Activated CD4-positive, alpha-beta T cell treated with anti-CD3 and anti-CD28 coated beads, Interleukin-2, amount 50 U/mL, for 16 hours (primary cell): ENCODE data around the gene NIPAL3.
"Not testable (repeated sequence)": the region's sequence is repeated elsewhere in the genome, so short reads cannot be mapped to it uniquely, and the experiment has no call there.

Experiments used
- DNase-seq: peaks from one replicate; pipeline ENCODE4 v3.0.0-alpha.2; 2020

Gene NIPAL3

DNA sequence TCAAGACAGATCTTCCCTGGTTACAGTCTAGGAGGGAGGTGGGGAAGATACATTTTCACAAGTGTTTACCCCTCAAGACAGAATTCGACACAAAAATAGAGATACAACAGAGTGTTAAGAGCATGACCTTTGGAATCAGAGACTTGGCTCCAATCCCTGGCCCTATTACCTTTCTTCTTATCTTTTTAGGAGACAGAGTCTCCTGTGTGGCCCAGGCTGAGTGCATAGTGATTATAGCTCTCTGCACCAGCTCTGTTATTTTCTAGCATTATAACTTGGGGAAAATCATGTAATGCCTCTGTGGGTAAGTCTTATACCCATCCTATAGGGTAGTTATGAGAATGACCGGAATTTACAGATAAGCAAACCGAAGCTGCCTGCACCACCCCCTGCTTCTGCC, 9.8 kb downstream of the NIPAL3 start:
- DNase-seq, result no peak

DNA sequence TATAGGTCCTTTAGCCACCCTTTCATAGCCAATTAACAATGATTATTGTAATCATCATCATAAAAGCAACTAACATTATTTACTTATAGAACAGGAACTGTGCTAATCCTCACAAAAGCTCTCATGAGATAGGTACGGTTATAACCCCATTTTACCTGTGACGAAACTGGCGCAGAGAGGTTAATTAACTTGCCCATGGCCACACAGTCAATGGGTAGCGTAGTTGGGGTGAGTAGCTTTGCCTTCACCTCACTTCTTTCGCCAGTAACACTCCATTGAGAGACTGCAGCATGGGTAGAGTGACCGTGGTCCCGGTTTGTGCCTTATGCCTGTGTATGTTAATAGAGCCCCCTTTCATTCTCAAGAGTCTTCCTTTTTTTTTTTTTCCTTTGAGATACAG, 10.3 kb downstream of the NIPAL3 start:
- DNase-seq, result no peak

- DNase-seq, result no peak
Measured at GRCh38 chr1:24426744-24427544, 11.3 kb downstream of the NIPAL3 start.

- no peak for DNase-seq
Measured at GRCh38 chr1:24427545-24427862, 11.9 kb downstream of the NIPAL3 start.

DNA sequence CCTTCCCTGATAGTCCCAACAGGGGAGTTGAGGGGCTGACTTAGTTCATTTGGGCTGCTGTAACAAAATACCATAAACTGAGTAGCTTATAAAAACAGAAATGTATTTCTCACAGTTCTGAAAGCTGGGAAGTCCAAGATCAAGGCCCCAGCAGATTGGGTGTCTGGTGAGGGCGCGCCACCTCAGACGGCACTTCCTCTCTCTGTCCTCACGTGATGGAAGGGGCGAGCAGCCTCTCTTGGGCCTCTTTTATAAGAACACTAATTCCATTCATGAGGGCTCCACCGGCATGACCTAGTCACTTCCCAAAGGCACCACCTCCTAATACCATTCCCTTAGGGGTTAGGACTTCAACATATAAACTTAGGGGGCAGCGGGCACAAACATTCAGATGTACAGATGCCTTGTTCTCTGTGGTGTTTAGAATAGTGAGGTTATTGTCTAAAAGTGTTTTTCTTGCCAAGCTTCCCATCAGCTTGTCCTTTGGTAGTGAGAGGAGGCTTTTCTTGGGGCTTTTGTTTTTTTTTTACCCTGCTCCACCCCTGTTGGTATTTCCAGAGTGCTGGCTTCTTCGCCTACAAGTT, 20.3 kb downstream of the NIPAL3 start:
- DNase-seq, result no peak

DNA sequence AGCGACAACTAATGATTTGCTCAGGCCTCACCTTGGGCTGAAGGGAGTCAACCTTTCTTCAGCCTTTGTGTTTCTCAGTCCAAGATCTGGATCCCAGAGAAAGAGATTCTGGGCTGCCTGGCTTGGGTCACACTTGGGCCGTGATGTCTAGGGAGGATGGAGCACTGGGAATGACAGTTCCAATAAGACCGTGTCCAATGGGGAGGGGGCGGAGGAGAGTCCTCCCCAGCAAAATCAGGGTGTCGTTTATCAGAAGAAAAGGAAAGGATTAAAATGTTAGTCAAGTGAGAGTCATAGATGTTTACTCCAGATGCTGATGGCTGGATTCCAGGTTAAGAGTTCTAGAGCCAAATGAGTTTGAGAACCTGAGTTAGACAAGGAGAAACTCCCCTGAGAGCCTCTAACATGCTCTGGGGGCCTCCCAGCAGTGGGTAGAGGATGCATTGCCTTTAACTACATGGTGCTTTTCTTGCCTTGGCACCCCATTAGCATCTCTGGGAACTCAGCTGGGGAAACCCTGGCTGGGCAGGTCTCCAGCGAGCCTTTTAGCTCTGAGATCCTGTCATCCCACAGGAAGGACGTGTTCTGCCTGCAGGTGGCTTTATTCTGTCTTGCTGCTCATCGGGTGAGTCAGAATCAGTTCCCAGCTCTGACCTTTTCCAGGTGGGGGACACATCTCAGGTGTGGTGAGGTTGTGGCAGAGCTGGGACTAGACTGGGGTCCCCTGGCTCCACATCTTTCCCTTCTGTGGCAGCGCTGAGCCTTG, 22.2 kb downstream of the NIPAL3 start:
- no peak for DNase-seq

- DNase-seq, result no peak
Measured at GRCh38 chr1:24438423-24438901, 22.9 kb downstream of the NIPAL3 start.

GRCh38 chr1:24440436-24440835, 24.8 kb downstream of the NIPAL3 start:
- no peak for DNase-seq

GRCh38 chr1:24441480-24441879, 25.9 kb downstream of the NIPAL3 start:
- no peak for DNase-seq

DNA sequence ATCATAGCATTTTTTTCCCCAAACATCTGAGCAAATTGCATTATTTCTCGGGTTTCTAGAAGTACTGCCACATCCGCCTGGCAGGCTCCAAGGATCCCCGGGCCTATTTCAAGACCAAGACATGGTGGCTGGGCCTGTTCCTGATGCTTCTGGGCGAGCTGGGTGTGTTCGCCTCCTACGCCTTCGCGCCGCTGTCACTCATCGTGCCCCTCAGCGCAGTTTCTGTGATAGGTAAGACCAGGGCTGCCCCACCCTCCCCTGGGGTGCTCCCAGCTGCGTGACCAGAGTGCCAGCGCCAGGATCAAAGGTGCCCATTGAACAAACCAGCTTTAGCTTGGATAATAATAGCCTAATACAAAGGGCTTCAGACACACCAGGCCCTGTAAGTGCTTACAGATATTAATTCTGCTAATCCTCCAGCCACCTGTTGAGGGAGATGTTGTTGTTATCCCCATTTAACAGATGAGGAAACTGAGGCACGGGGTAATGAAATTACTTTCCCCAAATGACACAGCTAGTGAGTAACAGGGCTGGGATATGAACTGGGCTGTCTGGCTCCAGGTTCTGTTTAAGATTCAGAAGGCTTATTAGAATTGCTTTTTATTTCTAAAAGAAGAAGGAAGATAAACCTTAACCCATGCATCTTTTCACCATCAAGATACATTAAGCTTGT, 26.5 kb downstream of the NIPAL3 start:
- DNase-seq, result no peak

DNA sequence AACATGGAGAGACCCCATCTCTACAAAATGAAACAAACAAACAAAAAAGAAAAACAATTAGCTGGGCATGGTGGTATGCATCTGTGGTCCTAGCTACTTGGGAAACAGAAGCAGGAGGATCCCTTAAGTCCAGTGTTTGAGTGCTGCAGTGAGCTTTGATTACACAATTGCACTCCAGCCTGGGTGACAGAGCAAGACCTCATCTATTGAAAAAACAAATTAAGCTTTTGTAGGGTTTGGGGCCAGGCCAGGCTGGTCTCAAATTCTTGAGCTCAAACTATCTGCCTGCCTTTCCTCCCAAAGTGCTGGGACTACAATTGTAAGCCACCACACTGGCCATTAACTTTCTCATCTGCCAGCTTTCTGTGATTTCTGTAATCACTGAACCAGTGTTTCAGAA, 27.2 kb downstream of the NIPAL3 start:
- DNase-seq, result no peak

- DNase-seq, result no peak
Measured at GRCh38 chr1:24443241-24443656, 27.6 kb downstream of the NIPAL3 start.

DNA sequence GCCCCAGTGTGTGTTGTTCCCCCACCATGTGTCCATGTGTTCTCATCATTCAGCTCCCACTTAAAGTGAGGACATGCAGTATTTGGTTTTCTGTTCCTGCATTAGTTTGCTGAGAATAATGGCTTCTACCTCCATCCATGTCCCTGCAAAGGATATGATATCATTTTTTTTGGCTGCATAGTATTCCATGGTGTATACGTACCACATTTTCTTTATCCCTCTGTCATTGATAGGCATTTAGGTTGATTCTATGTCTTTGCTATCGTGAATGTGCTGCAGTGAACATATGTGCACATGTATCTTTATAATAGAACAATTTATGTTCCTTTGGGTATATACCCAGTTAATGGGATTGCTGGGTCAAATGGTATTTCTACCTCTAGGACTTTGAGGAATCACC, 30.8 kb downstream of the NIPAL3 start:
- not testable (repeated sequence) for DNase-seq

DNA sequence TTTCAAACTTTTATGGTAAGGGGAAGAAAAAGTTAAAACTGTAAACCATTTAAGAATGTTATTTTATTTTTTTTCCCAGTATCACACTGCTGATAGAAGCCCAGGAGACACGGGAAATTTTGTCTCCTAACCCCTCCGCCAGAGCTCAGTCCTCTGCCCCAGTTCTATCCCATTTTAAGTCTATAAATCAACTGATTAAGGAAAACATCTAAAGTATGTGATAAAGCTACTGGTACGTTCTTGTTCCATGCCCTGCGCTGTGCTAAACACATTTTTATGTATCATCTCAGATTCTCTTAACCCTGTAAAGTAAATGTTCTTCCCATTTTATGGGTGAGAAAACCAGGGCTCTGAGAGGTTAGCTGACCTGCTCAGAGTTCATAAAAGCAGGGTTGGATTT, 34.7 kb downstream of the NIPAL3 start:
- DNase-seq, result no peak

GRCh38 chr1:24450857-24451397, 35.3 kb downstream of the NIPAL3 start:
- DNase-seq, result no peak

DNA sequence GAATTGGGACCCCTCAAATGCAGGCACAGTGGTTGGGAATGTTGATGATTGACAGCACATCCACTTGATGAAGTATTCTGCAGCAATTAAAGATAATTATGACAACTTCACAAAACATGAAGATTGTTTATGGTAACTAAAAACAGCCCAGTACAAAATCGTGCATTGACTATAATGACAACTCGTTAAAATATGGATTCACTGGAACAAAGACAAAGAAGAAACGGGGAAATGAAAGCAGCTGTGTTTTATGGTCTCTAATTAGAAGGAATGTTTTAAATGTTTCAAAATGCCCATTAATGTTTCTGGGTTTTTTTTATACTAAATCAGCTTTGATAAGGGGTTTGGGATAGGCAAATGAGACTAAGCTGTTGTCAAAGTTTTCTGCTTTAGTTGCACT, 36.1 kb downstream of the NIPAL3 start:
- DNase-seq, result no peak

DNA sequence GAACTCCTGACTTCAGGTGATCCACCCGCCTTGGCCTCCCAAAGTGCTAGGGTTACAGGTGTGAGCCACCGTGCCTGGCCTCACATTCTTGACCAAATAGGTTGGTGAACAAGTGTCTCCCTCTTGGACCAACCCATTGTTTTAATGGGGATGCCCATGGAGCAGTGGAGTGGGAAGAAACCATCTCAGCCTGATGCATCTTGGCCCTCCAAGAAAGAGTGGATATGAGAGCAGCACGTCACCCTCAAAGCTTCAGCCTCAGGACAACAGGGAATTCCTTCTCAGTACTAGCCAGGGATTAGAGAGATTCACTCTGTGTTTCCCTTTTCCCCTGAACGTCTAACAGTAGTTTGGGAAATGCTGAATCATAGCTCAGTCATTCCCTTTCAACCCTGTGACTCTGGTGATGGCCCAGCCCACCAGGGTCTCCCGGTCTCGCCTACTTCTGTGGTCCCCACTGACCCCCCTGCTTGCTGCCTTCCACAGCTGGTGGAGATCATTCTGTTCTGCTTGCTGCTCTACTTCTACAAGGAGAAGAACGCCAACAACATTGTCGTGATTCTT, 37.4 kb downstream of the NIPAL3 start:
- no peak for DNase-seq

DNA sequence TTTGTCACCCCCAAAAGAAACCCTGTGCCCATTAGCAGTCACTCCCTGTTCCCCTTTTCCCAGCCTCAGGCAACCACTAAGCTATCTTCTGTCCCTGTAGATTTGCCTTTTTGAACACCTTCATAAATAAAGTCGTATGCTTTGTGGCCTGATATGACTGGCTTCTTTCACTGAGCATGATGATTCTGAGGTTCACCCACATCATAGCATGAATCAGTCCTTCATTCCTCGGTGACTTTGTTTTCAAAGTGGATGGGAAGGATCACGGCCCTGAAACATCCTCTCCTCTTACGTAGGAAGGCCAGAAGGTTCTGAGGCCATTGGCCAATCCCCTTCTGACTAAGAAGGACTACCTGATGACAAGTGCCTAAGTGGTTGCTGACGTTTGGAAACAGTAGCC, 39.1 kb downstream of the NIPAL3 start:
- no peak for DNase-seq

- DNase-seq, result no peak
Measured at GRCh38 chr1:24455272-24455671, 39.7 kb downstream of the NIPAL3 start.

- DNase-seq, result no peak
Measured at GRCh38 chr1:24457866-24458265, 42.3 kb downstream of the NIPAL3 start.

DNA sequence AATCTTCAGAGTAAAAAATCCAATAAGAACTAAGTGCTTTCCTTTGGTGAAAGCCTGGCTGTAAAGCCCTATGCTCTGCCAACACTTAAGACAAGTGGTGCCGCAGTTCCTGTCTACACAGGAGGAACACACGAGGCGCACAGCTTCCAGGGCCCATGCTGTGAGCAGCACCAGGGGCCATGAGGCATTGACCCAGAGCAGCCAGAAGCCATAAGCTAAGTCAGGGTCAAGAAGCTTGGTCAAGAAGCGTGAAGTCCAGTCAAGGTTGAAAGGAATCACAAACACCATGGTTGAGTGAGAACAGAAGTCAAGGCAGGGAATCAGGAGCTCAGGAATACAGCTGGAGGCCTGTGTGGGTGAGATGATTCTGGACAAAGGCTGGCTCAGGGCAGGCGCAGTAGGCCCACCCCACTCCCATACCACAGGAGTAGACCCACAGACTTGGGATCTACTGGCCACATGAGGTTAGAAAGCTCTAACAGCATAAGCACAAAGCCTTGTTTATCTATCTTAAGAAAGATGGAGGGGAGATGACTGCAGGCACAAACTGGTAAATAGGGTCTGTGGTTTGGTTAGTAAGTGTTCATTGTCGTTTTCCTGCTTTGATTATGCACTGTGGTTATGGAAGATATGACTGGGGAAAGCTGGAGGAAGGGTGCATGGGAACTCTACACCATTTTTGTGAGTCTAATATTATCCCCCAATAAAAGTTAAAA, 44.1 kb downstream of the NIPAL3 start:
- no peak for DNase-seq

DNA sequence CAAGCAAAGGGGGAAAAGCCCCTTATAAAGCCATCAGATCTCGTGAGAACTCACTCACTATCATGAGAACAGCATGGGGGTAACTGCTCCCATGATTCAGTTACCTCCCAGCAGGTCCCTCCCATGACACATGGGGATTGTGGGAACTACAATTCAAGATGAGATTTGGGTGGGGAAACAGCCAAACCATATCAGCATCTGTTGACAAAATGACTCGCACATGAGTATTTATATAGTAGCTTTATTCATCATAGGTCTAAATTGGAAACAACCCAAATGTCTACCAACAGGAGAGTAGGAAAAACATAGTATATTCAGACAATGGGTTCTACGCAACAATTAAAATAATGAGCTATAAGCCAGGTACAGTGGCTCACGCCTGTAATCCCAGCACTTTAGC, 46.5 kb downstream of the NIPAL3 start:
- DNase-seq, result not testable (repeated sequence)
